DND-41 (cell line): Measurements from ENCODE around the gene AKR1B1.

Experiments
- ATAC-seq: fragments of 200-7000 bp; cut with Tn5 transposase; 3 replicates; pipeline ENCODE4 v1.9.1; 2021; ENCODE audit warnings: low read depth; ENCODE audit not compliant: insufficient read depth
- DNase-seq: peaks from one replicate; pipeline ENCODE4 v3.0.0-alpha.2; 2020
- H2AFZ ChIP-seq: 2 replicates; pipeline ENCODE4 v1.6.0; 2012; ENCODE audit warnings: low read depth, low read length
- H3K27ac ChIP-seq: 2 replicates; pipeline ENCODE4 v1.5.1; 2012; ENCODE audit warnings: low read length, inconsistent platforms
- H3K27me3 ChIP-seq: fragments of 200-600 bp; sonication (generic); 2 replicates; pipeline ENCODE4 v1.6.0; 2012; ENCODE audit warnings: low read length, mild to moderate bottlenecking, inconsistent platforms; ENCODE audit not compliant: insufficient read depth, poor library complexity
- H3K36me3 ChIP-seq: 2 replicates; pipeline ENCODE4 v1.5.1; 2012; ENCODE audit warnings: low read length, inconsistent platforms; ENCODE audit not compliant: insufficient read depth
- H3K4me1 ChIP-seq: 2 replicates; pipeline ENCODE4 v1.5.1; 2012; ENCODE audit warnings: mild to moderate bottlenecking, low read length; ENCODE audit not compliant: insufficient read depth
- H3K4me2 ChIP-seq: 2 replicates; pipeline ENCODE4 v1.6.0; 2012; ENCODE audit warnings: mild to moderate bottlenecking, moderate library complexity, low read length, inconsistent platforms; ENCODE audit not compliant: insufficient read depth
- H3K4me3 ChIP-seq, 2 experiments: fragments of 200-600 bp in 1 of 2; shearing (Covaris generic) in 1 of 2; 2 replicates each; pipeline ENCODE4 v1.5.1; 2012 to 2016; ENCODE audit warnings: inconsistent platforms in 2 of 2, low read length in 2 of 2, mild to moderate bottlenecking in 2 of 2, low read depth in 1 of 2, moderate library complexity in 1 of 2
- H3K79me2 ChIP-seq: 2 replicates; pipeline ENCODE4 v1.6.0; 2012; ENCODE audit warnings: low read length, inconsistent platforms; ENCODE audit not compliant: insufficient read depth
- H3K9ac ChIP-seq: 2 replicates; pipeline ENCODE4 v1.6.0; 2012; ENCODE audit warnings: low read depth, mild to moderate bottlenecking, inconsistent platforms, low read length, moderate library complexity
- H3K9me3 ChIP-seq: 2 replicates; pipeline ENCODE4 v1.5.1; 2012; ENCODE audit warnings: low read length, moderate library complexity, mild to moderate bottlenecking, inconsistent platforms; ENCODE audit not compliant: insufficient read depth, severe bottlenecking
- H4K20me1 ChIP-seq: 2 replicates; pipeline ENCODE4 v1.6.0; 2012; ENCODE audit warnings: low read length; ENCODE audit not compliant: insufficient read depth
- EZH2 ChIP-seq: IDR thresholded peaks from 3 replicates; pipeline ENCODE4 v1.6.1; 2012; ENCODE audit warnings: borderline replicate concordance, low read depth, mild to moderate bottlenecking, moderate library complexity, low read length, inconsistent platforms; ENCODE audit not compliant: severe bottlenecking
- TF ChIP-seq, protein P1 (sequence below): IDR thresholded peaks from 2 replicates; pipeline ENCODE4 v1.5.1; 2012; ENCODE audit warnings: borderline replicate concordance, low read length, moderate library complexity, mild to moderate bottlenecking; ENCODE audit not compliant: poor library complexity, severe bottlenecking; ENCODE audit errors: extremely low read depth

The AKR1B1 gene

GRCh38 chr7:134450294-134451000 is 8.5 kb downstream of the AKR1B1 start:
- no peaks in the 10 kb centered on the region for H3K9me3 ChIP-seq
- H4K20me1 ChIP-seq, result peaks cover 23% of the 10 kb centered on the region
- peaks cover 14% of the 10 kb centered on the region for H3K4me1 ChIP-seq
- ATAC-seq (no peak), DNase-seq (no peak)
- no peaks in the 10 kb centered on the region for H3K27me3 ChIP-seq
- peaks cover 62% of the 10 kb centered on the region for H3K36me3 ChIP-seq
- H3K4me3 ChIP-seq, result no peak overlapping the region
- no peak overlapping the region for H3K27ac ChIP-seq
- no peak overlapping the region for H3K9ac ChIP-seq
- TF ChIP-seq EZH2, result no peak
- TF ChIP-seq, protein P1, sequence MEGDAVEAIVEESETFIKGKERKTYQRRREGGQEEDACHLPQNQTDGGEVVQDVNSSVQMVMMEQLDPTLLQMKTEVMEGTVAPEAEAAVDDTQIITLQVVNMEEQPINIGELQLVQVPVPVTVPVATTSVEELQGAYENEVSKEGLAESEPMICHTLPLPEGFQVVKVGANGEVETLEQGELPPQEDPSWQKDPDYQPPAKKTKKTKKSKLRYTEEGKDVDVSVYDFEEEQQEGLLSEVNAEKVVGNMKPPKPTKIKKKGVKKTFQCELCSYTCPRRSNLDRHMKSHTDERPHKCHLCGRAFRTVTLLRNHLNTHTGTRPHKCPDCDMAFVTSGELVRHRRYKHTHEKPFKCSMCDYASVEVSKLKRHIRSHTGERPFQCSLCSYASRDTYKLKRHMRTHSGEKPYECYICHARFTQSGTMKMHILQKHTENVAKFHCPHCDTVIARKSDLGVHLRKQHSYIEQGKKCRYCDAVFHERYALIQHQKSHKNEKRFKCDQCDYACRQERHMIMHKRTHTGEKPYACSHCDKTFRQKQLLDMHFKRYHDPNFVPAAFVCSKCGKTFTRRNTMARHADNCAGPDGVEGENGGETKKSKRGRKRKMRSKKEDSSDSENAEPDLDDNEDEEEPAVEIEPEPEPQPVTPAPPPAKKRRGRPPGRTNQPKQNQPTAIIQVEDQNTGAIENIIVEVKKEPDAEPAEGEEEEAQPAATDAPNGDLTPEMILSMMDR, result no peak
- H3K79me2 ChIP-seq, result peaks cover 21% of the 10 kb centered on the region
- no peak overlapping the region for H2AFZ ChIP-seq
- no peak overlapping the region for H3K4me2 ChIP-seq

DNA sequence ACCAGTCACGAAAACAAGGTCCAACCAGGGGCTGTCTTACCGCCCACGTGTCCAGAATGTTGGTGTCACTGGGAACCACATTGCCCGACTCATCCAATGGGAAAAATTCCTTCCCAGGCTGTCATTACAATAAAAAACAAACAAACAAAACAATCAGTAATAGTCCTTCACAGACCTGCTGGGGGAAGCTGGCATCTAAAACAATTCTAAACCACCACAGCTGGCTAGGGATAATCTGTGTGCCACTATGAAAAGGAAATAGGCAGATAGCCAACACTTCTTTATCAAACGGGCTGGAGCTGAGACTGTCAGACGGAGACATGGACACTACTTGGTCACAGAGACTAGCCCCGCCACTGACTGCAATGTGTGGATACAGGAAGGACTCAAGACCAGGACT is 9.2 kb downstream of the AKR1B1 start:
- H3K27me3 ChIP-seq, result no peaks in the 10 kb centered on the region
- no peak overlapping the region for H2AFZ ChIP-seq
- no peak for DNase-seq
- no peak overlapping the region for H3K9ac ChIP-seq
- peaks cover 21% of the 10 kb centered on the region for H3K79me2 ChIP-seq
- H4K20me1 ChIP-seq, result peaks cover 23% of the 10 kb centered on the region
- peaks cover 7% of the 10 kb centered on the region for H3K4me1 ChIP-seq
- ATAC-seq, result no peak
- no peak overlapping the region for H3K4me3 ChIP-seq
- TF ChIP-seq, protein P1, result no peak
- no peak for TF ChIP-seq EZH2
- peaks cover 69% of the 10 kb centered on the region for H3K36me3 ChIP-seq
- no peaks in the 10 kb centered on the region for H3K9me3 ChIP-seq
- no peak overlapping the region for H3K4me2 ChIP-seq
- no peak overlapping the region for H3K27ac ChIP-seq

- Histone ChIP-seq H3K4me2 (no peak overlapping the region), H3K36me3 (peaks cover 80% of the 10 kb centered on the region), H3K79me2 (peaks cover 14% of the 10 kb centered on the region; the same call in 1 of the 2 replicates), H3K27ac (no peak overlapping the region), H3K4me3 (no peak overlapping the region), H3K4me1 (no peaks in the 10 kb centered on the region), H2AFZ (no peak overlapping the region), H3K9ac (no peak overlapping the region), H3K27me3 (no peaks in the 10 kb centered on the region), H4K20me1 (peaks cover 15% of the 10 kb centered on the region), H3K9me3 (no peaks in the 10 kb centered on the region)
- no peak for DNase-seq
- ATAC-seq, result no peak
- no peak for TF ChIP-seq EZH2
- TF ChIP-seq, protein P1, result no peak
Measured at GRCh38 chr7:134448356-134449229, 10.3 kb downstream of the AKR1B1 start.
